SK-N-SH treated with all-trans-retinoic acid at 6 μM for 48 hours (cell line): ENCODE measurements around the gene SELENOI.

Experiments
- ATAC-seq: fragments of 200-7000 bp; cut with Tn5 transposase; 3 replicates; pipeline ENCODE4 v1.9.1; 2020; ENCODE audit warnings: mild to moderate bottlenecking, moderate library complexity
- BACH2 ChIP-seq: fragments of 250-450 bp; sonication (Bioruptor Pico); IDR thresholded peaks from 2 replicates; pipeline ENCODE4 v1.9.0; 2021; ENCODE audit warnings: mild to moderate bottlenecking, borderline replicate concordance
- CSDC2 ChIP-seq: fragments of 250-450 bp; sonication (Bioruptor Pico); IDR thresholded peaks from 2 replicates; pipeline ENCODE4 v1.5.0; 2020; ENCODE audit warnings: mild to moderate bottlenecking, moderate library complexity
- ESRRG ChIP-seq: fragments of 250-450 bp; sonication (Bioruptor Pico); IDR thresholded peaks from 2 replicates; pipeline ENCODE4 v1.6.1; 2021; ENCODE audit warnings: mild to moderate bottlenecking
- GLIS3 ChIP-seq: fragments of 250-450 bp; sonication (Bioruptor Pico); IDR thresholded peaks from 2 replicates; pipeline ENCODE4 v1.5.0; 2020; ENCODE audit warnings: mild to moderate bottlenecking, moderate library complexity
- ISL1 ChIP-seq: fragments of 250-450 bp; sonication (Bioruptor Pico); IDR thresholded peaks from 2 replicates; pipeline ENCODE4 v2.1.2; 2022; ENCODE audit warnings: mild to moderate bottlenecking, moderate library complexity
- OSR1 ChIP-seq: fragments of 250-450 bp; sonication (Bioruptor Pico); IDR thresholded peaks from 2 replicates; pipeline ENCODE4 v1.8.0; 2022; ENCODE audit warnings: moderate library complexity, mild to moderate bottlenecking, inconsistent platforms
- PPARA ChIP-seq: fragments of 250-450 bp; sonication (Bioruptor Pico); IDR thresholded peaks from 2 replicates; pipeline ENCODE4 v1.5.0; 2020; ENCODE audit warnings: mild to moderate bottlenecking, borderline replicate concordance
- RARB ChIP-seq: fragments of 250-450 bp; sonication (Bioruptor Pico); IDR thresholded peaks from 2 replicates; pipeline ENCODE4 v1.8.0; 2021; ENCODE audit warnings: mild to moderate bottlenecking, moderate library complexity
- SNAI2 ChIP-seq: fragments of 250-450 bp; sonication (Bioruptor Pico); IDR thresholded peaks from 2 replicates; pipeline ENCODE4 v1.5.0; 2020; ENCODE audit warnings: mild to moderate bottlenecking, moderate library complexity
- ZC3H10 ChIP-seq: fragments of 250-450 bp; sonication (Bioruptor Pico); IDR thresholded peaks from 2 replicates; pipeline ENCODE4 v1.5.1; 2021; ENCODE audit warnings: mild to moderate bottlenecking, moderate library complexity
- ZFP3 ChIP-seq: fragments of 250-450 bp; sonication (Bioruptor Pico); IDR thresholded peaks from 2 replicates; pipeline ENCODE4 v1.5.0; 2020; ENCODE audit warnings: mild to moderate bottlenecking, moderate library complexity
- ZFP30 ChIP-seq: fragments of 450-650 bp; formaldehyde crosslinking; IDR thresholded peaks from 2 replicates; pipeline ENCODE4 v1.5.0; 2022; ENCODE audit warnings: mild to moderate bottlenecking, moderate library complexity
- ZNF70 ChIP-seq: fragments of 450-650 bp; formaldehyde crosslinking; IDR thresholded peaks from 2 replicates; pipeline ENCODE4 v1.5.0; 2020; ENCODE audit warnings: mild to moderate bottlenecking, moderate library complexity
- ZNF8 ChIP-seq: fragments of 450-650 bp; formaldehyde crosslinking; IDR thresholded peaks from 2 replicates; pipeline ENCODE4 v1.5.0; 2020; ENCODE audit warnings: mild to moderate bottlenecking, moderate library complexity
- TF ChIP-seq, protein P1 (sequence below): fragments of 250-450 bp; sonication (Bioruptor Pico); IDR thresholded peaks from 2 replicates; pipeline ENCODE4 v1.5.0; 2020; ENCODE audit warnings: mild to moderate bottlenecking, moderate library complexity
- TF ChIP-seq, protein P2 (sequence below): fragments of 250-450 bp; sonication (Bioruptor Pico); IDR thresholded peaks from 2 replicates; pipeline ENCODE4 v1.8.0; 2020; ENCODE audit warnings: mild to moderate bottlenecking, moderate library complexity, borderline replicate concordance
- TF ChIP-seq, protein P3 (sequence below): fragments of 250-450 bp; sonication (Bioruptor Pico); IDR thresholded peaks from 2 replicates; pipeline ENCODE4 v1.5.1; 2021; ENCODE audit warnings: mild to moderate bottlenecking, moderate library complexity

Gene SELENOI

DNA sequence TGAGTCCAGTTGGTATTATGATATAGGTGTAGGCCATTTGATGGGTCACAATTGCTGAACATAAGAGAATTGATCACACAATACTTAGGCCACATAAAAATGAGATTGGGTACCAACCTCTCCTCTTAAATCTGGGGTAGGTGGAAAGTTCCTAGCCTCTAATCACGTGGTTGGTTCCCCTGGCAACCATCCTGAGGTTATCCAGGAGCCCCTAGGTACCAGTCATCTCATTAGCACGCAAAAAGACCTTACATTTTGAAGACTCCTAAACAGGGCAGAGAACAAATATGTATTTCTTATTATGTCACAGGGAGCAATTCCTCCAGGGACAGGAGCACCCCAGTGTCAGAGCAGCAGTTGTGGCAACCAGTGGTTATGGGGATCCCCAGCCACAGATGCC, 12.7 kb upstream of the SELENOI start:
- ATAC-seq: no peak
- TF ChIP-seq SNAI2 (no peak), BACH2 (CRISPR knock-in tag) (no peak), ZFP30 (CRISPR knock-in tag) (no peak), ZNF8 (CRISPR knock-in tag) (no peak), ESRRG (CRISPR knock-in tag) (no peak), ISL1 (no peak), ZC3H10 (CRISPR knock-in tag) (no peak), PPARA (no peak)
- TF ChIP-seq, protein P1, sequence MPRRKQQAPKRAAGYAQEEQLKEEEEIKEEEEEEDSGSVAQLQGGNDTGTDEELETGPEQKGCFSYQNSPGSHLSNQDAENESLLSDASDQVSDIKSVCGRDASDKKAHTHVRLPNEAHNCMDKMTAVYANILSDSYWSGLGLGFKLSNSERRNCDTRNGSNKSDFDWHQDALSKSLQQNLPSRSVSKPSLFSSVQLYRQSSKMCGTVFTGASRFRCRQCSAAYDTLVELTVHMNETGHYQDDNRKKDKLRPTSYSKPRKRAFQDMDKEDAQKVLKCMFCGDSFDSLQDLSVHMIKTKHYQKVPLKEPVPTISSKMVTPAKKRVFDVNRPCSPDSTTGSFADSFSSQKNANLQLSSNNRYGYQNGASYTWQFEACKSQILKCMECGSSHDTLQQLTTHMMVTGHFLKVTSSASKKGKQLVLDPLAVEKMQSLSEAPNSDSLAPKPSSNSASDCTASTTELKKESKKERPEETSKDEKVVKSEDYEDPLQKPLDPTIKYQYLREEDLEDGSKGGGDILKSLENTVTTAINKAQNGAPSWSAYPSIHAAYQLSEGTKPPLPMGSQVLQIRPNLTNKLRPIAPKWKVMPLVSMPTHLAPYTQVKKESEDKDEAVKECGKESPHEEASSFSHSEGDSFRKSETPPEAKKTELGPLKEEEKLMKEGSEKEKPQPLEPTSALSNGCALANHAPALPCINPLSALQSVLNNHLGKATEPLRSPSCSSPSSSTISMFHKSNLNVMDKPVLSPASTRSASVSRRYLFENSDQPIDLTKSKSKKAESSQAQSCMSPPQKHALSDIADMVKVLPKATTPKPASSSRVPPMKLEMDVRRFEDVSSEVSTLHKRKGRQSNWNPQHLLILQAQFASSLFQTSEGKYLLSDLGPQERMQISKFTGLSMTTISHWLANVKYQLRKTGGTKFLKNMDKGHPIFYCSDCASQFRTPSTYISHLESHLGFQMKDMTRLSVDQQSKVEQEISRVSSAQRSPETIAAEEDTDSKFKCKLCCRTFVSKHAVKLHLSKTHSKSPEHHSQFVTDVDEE (CRISPR knock-in tag): no peak
- TF ChIP-seq, protein P2, sequence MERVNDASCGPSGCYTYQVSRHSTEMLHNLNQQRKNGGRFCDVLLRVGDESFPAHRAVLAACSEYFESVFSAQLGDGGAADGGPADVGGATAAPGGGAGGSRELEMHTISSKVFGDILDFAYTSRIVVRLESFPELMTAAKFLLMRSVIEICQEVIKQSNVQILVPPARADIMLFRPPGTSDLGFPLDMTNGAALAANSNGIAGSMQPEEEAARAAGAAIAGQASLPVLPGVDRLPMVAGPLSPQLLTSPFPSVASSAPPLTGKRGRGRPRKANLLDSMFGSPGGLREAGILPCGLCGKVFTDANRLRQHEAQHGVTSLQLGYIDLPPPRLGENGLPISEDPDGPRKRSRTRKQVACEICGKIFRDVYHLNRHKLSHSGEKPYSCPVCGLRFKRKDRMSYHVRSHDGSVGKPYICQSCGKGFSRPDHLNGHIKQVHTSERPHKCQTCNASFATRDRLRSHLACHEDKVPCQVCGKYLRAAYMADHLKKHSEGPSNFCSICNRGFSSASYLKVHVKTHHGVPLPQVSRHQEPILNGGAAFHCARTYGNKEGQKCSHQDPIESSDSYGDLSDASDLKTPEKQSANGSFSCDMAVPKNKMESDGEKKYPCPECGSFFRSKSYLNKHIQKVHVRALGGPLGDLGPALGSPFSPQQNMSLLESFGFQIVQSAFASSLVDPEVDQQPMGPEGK: no peak
- TF ChIP-seq, protein P3, sequence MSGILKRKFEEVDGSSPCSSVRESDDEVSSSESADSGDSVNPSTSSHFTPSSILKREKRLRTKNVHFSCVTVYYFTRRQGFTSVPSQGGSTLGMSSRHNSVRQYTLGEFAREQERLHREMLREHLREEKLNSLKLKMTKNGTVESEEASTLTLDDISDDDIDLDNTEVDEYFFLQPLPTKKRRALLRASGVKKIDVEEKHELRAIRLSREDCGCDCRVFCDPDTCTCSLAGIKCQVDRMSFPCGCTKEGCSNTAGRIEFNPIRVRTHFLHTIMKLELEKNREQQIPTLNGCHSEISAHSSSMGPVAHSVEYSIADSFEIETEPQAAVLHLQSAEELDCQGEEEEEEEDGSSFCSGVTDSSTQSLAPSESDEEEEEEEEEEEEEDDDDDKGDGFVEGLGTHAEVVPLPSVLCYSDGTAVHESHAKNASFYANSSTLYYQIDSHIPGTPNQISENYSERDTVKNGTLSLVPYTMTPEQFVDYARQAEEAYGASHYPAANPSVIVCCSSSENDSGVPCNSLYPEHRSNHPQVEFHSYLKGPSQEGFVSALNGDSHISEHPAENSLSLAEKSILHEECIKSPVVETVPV (CRISPR knock-in tag): no peak

DNA sequence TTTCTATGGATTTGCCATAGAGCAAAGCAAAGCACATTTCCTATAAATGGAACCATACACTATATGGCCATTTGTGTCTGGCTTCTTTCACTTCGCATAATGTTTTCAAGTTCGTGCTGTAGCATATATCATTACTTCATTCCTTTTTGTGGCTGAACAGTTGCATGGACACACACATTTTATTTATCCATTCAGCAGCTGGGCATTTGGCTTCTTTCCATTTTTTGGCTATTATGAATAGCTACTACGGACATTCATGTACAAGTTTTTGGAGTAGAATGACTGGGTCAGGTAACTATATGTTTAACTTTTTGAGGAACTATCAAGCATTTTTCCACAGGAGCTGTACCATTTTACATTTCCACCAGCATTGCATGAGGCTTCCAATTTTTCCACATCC, 10.7 kb upstream of the SELENOI start:
- ATAC-seq: no peak
- TF ChIP-seq, protein P1 (CRISPR knock-in tag): no peak
- TF ChIP-seq ISL1: no peak
- no peak for TF ChIP-seq ZFP3 (CRISPR knock-in tag)
- TF ChIP-seq OSR1 (CRISPR knock-in tag): no peak
- no peak for TF ChIP-seq GLIS3 (CRISPR knock-in tag)
- no peak for TF ChIP-seq RARB
- TF ChIP-seq ZNF8 (CRISPR knock-in tag): no peak
- TF ChIP-seq, protein P3 (CRISPR knock-in tag): no peak
- no peak for TF ChIP-seq ZNF70
- TF ChIP-seq CSDC2 (CRISPR knock-in tag): no peak

DNA sequence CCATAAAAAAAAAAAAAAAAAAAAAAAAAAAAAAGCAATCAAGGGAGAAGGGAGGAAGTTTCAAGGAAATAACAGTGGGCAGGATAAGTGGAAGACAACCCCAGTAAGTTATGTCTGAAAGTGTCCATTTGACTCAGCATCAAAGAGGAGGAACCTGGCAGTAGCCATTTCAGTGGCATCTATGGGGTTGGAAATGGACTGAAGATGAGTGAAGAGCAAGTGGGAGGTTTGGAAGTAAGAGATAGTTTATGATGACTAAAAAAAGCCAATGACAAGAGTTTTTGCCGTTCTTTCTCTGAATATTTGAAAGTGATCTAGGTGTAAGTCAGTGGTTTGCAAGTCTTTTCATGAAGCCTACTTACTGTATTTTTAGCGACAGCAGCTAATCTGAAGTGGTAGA, 9.2 kb upstream of the SELENOI start:
- no peak for ATAC-seq
- TF ChIP-seq BACH2 (CRISPR knock-in tag): no peak

DNA sequence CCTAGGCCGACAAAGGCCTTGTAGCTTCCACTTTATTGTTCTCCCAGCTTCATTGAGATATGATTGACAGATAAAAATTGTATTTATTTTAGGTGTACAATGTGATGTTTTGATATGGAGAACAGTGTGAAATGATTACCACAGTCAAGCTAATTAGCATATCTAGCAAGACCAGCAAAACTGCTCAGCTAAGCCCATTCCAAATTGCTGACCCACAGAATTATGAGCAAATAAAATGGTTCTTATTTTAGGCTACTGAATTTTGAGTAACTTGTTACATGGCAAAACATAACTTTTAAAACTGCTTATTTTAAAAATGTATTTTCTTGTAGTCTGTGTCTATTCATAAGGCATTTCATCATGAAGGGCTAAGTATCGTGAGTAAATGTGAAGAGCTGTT, 8.6 kb upstream of the SELENOI start:
- no peak for ATAC-seq
- TF ChIP-seq, protein P1 (CRISPR knock-in tag): no peak
- no peak for TF ChIP-seq SNAI2
- TF ChIP-seq ZFP30 (CRISPR knock-in tag): no peak
- no peak for TF ChIP-seq ZC3H10 (CRISPR knock-in tag)
- TF ChIP-seq ESRRG (CRISPR knock-in tag): no peak
